ENCODE measurements around the gene HOXA11. TPM values are rescaled to one million over a fixed set of nuclear protein-coding genes. Genes with fewer than 3 reads are reported as not detected.

Gene HOXA11
- total and polyA plus RNA-seq, 12 donors: 0.13 to 3.0 (median 1.2) TPM; not detected in 2

DNA sequence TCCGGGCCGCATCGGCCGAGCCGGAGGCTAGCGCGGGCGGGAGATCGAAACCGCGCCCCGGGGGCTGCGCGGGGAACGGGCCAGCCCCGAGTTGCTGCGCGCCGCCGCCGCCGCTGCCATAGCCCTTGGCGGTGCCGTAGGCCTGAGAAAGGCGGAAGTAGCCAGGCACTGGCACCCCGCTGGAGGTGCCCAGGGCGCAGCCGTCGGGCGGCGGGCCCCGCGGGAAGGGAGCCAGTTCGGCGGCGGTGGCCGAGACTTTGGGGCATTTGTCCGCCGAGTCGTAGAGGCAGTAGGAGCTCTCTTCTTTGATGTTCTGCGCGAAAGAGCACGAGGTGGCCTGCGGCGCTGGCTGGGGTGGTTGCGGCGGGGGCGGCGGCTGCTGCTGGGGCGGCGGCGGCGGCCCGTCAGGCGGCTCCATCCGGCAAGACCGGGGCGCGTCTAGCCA, 11.5 kb downstream of the HOXA11 start:
- Histone ChIP-seq H3K9me3 (replicated peaks in 1 of 3) (no peaks in the 10 kb centered on the region), H3K27me3 (peaks cover 52% of the 10 kb centered on the region), H3K4me3 (peak overlapping the region in 2 of 4 donors; percentile 39 to 66), H3K4me1 (replicated peaks in 1 of 2) (peaks cover 16 to 17% of the 10 kb centered on the region in 2 donors), H3K36me3 (replicated peaks in 1 of 2) (no peaks in the 10 kb centered on the region), H3K27ac (peak overlapping the region in 4 of 5 donors; percentile 65 to 89 (median 82))
- TF ChIP-seq, protein P1, sequence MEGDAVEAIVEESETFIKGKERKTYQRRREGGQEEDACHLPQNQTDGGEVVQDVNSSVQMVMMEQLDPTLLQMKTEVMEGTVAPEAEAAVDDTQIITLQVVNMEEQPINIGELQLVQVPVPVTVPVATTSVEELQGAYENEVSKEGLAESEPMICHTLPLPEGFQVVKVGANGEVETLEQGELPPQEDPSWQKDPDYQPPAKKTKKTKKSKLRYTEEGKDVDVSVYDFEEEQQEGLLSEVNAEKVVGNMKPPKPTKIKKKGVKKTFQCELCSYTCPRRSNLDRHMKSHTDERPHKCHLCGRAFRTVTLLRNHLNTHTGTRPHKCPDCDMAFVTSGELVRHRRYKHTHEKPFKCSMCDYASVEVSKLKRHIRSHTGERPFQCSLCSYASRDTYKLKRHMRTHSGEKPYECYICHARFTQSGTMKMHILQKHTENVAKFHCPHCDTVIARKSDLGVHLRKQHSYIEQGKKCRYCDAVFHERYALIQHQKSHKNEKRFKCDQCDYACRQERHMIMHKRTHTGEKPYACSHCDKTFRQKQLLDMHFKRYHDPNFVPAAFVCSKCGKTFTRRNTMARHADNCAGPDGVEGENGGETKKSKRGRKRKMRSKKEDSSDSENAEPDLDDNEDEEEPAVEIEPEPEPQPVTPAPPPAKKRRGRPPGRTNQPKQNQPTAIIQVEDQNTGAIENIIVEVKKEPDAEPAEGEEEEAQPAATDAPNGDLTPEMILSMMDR (IDR thresholded peaks at IDR 0.05): no peak
- TF ChIP-seq POLR2A (IDR thresholded peaks at IDR 0.05): no peak
- intact Hi-C loops (cut with DNase I): no loop called here
- DNase-seq: peak; percentile 30 to 53 (median 46)
- WGBS, 4 donors: 1 to 8% (median 2%) methylated on average over 5 to 59 of the region's 59 CpGs

DNA sequence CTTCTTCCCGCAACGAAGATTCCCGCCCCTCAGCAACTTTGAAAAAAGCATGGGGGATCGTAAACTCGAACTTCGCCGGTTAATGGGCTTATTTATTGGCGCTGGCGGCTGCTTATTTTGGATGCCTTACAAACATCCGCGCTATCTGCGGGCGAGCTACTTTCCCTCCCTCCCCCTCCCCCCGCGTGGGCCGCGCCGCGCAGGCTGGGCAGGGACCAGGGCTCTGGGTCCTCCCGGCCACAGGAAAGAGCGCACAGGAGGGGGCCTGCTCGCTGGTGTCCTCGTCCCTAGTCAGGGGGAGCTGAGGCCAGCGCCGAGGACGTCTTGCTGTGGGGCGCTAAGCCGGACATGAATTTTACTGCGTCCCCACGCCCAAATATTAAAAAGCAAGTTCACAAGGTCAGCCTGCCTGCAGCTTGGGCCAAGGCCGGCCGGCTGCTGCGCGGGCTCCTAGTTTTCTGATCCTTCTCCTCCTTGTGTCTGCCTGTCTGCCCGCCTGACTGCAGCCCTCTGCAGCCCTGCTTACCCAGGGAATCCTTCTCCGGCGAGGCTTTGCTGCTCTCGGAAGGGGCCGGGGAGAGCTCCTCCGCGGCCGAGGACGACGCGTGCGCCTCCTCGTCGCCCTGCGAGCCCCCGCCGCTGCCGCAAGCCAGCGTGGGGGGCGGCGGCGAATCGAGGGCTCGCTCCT, 12.1 kb downstream of the HOXA11 start:
- peak overlapping the region in 4 of 5 donors; percentile 65 to 89 (median 82) for H3K27ac ChIP-seq

DNA sequence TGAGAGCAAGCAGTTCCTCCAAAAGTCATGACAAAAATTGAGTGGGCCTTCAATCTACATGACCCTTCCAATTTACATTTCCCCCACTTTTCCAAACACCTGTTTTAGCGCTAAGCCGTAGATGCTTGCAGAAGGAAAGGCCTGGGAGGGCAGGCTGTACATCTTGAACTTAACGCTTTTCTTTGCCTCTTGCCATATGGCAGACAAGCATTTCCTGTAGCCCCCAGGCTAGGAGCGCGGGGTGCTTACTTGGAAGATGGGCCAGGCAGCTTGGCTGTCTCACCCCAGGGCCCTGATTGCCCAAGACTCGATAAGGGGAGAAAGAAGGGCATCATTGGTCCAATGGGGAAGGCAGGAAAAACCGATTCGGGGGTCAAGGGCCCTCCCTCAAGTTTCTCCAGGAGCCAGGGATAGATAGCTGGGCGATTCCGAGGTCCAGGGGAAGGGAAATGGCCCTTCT, 12.7 kb downstream of the HOXA11 start:
- H3K27ac ChIP-seq: peak overlapping the region in 1 of 5 donors; percentile 20
- TF ChIP-seq, protein P1 (IDR thresholded peaks at IDR 0.05): no peak
- TF ChIP-seq POLR2A (IDR thresholded peaks at IDR 0.05): no peak
- intact Hi-C loops (cut with DNase I): no loop called here
- H3K27me3 ChIP-seq: peaks cover 53% of the 10 kb centered on the region
- H3K9me3 ChIP-seq (replicated peaks in 1 of 3): no peaks in the 10 kb centered on the region
- H3K4me1 ChIP-seq (replicated peaks in 1 of 2): peaks cover 16 to 17% of the 10 kb centered on the region in 2 donors
- peak in 4 of 7 donors; percentile 12 to 47 (median 14) for DNase-seq
- H3K36me3 ChIP-seq (replicated peaks in 1 of 2): no peaks in the 10 kb centered on the region
- WGBS, 4 donors: 33 to 45% (median 45%) methylated on average over 8 to 10 of the region's 10 CpGs
- peak overlapping the region in 1 of 4 donors; percentile 66 for H3K4me3 ChIP-seq

More for the DNA sequence above, 12.1 kb downstream of the HOXA11 start:
- Histone ChIP-seq H3K4me3 (peak overlapping the region in 2 of 4 donors; percentile 39 to 66), H3K36me3 (replicated peaks in 1 of 2) (no peaks in the 10 kb centered on the region), H3K27me3 (peaks cover 52% of the 10 kb centered on the region), H3K4me1 (replicated peaks in 1 of 2) (peaks cover 16 to 17% of the 10 kb centered on the region in 2 donors), H3K9me3 (replicated peaks in 1 of 3) (no peaks in the 10 kb centered on the region)
- TF ChIP-seq POLR2A (IDR thresholded peaks at IDR 0.05): peak in 1 of 2 donors; percentile 31
- TF ChIP-seq, protein P1 (IDR thresholded peaks at IDR 0.05): no peak
- peak; percentile 57 to 80 (median 75) for DNase-seq
- intact Hi-C loops (cut with DNase I): no loop called here
- WGBS, 4 donors: 2 to 20% (median 3%) methylated on average over 13 to 58 of the region's 58 CpGs

DNA sequence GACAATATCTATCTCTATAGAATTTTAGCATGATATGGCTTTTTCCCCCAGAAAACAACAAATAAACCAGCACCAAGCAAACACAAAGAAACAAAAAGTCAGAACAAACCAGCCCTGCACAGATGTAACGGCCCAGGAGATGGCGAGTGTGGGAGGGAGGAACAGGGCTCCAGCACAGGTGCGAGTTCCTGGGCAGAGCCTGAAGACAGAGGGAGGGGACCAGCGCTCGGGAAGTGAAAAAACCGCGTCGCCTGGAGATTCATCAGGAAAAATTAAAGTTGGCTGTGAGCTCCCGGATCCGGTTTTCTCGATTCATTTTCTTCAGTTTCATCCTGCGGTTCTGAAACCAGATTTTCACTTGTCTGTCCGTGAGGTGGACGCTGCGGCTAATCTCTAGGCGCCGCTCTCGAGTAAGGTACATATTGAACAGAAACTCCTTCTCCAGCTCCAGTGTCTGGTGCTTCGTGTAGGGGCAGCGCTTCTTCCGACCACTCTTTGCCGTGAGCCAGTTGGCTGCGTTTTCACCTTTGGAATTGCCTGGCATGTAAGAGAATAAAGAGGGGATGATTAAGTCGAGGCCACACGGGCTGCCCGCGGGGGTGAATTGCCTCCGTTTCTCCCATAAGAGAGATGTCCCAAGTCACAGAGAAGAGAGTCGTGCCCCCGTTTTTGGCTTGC, 13.3 kb downstream of the HOXA11 start:
- Histone ChIP-seq H3K27me3 (peaks cover 58% of the 10 kb centered on the region), H3K4me3 (peak overlapping the region in 1 of 4 donors; percentile 66), H3K27ac (no peak overlapping the region), H3K9me3 (replicated peaks in 1 of 3) (no peaks in the 10 kb centered on the region), H3K36me3 (replicated peaks in 1 of 2) (no peaks in the 10 kb centered on the region), H3K4me1 (replicated peaks in 1 of 2) (peaks cover 16 to 17% of the 10 kb centered on the region in 2 donors)
- 46 to 56% (median 52%) methylated on average over 30 of the region's 30 CpGs for WGBS, 4 donors
- intact Hi-C loops (cut with DNase I): no loop called here
- TF ChIP-seq POLR2A (IDR thresholded peaks at IDR 0.05): no peak
- TF ChIP-seq, protein P1 (IDR thresholded peaks at IDR 0.05): no peak
- DNase-seq: peak in 3 of 7 donors; percentile 12 to 51 (median 21)

All from adrenal gland (tissue), 12 donors.